ENCODE results near the gene ZDHHC23.

The ZDHHC23 gene, protein sequence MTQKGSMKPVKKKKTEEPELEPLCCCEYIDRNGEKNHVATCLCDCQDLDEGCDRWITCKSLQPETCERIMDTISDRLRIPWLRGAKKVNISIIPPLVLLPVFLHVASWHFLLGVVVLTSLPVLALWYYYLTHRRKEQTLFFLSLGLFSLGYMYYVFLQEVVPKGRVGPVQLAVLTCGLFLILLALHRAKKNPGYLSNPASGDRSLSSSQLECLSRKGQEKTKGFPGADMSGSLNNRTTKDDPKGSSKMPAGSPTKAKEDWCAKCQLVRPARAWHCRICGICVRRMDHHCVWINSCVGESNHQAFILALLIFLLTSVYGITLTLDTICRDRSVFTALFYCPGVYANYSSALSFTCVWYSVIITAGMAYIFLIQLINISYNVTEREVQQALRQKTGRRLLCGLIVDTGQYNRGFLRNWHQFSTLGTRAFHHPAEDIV

DNA sequence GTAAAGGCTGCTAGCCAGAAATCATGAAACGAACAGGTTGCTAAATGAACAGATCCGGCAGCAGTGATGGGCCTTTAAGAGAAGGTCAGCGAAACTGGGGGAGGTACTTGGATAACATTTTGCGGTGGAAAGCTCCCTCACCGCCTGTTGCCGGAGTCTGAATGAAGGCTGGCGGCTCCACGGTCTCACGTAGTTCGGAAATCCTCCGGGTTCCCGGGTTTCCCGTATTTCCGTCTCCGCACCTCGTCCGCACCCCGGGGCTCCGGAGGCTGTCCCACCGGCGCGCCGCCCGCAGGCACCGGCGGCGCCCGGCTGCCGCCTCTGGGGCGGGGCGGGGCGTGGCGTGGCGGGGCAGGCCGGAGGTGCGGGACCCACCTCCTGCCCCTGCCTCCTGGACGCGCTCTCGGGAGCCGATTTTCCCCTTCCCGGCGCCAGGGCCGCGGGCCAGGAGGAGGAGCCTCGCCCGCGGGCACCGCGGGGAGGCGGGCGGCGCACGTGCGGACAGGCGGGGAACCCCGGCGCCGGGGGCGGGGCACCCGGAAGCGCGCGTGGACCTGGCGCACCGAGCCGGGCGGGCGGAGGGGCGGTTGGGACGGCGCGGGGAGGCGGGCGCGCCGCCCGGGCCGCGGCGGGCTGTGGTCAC lies at the start of gene ZDHHC23:
TSS of gene ZDHHC23 (plus strand) at position 642 of the 643 bp plus-strand sequence. CDS start 790 bp downstream, outside the sequence.
- peak; percentile 27 for DNase-seq (ENCODE audit: low spot score)

GRCh38 chr3:113898892-113899291 lies 48.9 kb upstream of the ZDHHC23 start:
- no peak for DNase-seq (ENCODE audit: low spot score)

GRCh38 chr3:113906568-113907140 lies 41.2 kb upstream of the ZDHHC23 start:
- DNase-seq (ENCODE audit: low spot score), result no peak

DNA sequence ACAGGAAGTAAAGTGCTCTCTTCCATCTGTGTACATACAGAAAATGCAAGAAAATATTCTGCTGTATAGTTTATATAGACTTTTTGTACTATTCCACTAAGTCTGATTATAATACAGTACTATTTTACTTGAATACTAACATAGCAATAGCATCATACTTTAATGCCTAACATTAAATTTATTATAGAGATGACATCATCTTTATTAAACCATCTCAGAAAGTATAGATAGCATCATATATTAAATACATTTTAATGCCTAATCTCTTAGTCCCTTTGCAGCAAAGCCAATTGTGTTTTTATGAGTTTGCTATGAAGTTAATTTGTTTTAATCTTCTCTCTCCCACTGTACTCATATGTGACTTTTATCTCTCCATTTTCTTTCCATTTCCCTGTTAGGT lies 39.7 kb upstream of the ZDHHC23 start:
- no peak for DNase-seq (ENCODE audit: low spot score)

DNA sequence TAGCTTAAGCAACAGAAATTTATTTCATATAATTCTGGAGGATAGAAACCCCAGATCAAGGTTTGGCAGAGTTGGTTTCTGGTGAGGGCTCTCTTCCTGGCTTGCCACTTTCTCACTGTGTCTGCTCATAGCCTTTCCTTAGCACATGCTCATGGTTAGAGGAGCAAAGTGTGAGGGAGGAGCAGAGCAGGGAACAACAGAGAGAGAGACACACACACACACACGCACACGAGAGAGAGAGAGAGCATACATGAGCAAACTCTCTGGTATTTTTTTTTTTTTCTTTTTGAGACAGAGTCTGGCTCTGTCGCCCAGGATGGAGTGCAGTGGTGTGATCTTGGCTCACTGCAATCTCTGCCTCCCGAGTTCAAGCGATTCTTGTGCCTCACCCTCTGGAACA lies 36.8 kb upstream of the ZDHHC23 start:
- no peak for DNase-seq (ENCODE audit: low spot score)

DNA sequence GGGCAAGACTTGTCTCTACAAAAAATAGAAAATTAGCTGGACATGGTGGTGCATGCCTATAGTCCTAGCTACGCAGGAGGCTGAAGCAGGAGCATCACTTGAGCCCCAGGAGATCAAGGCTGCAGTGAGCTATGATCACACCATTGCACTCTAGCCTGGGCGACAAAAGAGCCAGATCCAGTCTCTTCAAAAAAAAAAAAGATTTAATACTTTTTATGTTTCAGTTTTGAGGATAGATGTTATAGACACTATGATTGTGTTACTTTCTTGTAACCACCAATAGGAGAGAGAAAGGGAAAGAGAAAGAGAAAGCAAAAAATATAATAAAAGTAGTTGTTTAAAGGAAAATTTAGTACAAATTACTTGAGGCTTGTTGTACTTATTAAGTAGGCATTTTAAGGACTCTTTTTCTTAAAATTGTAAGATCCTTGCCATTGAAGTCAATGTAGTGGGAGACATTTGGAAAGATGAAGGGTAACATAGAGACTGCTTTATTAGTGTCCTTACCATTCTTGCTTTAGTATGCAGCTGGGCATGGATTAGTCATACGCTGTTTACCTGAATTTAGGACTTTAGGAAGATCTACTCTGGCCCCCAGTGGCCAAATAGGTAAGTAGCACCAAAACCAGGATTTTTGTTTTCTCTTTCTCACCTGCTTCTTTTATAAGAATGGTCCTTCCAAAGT lies 35.1 kb upstream of the ZDHHC23 start:
- peak; percentile 38 for DNase-seq (ENCODE audit: low spot score)

DNA sequence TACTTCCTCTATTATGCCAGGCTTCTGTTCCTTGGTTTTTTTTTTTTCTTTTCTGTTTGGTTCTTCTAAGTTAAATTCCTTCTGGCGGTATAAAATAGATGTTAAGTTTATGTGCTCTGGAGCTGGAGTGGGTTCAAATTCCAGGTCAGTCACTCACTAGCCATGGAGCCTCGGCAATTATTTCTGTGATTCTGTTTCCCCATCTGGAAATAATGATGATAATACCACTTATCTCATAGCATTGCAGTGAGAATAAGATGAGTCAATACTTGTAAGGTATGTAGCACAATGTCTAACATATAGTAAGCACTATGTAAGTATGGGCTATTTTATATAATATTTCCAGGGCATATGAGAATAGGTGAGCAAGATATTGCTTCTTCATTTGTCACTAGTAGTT lies 33.2 kb upstream of the ZDHHC23 start:
- DNase-seq (ENCODE audit: low spot score), result no peak

DNA sequence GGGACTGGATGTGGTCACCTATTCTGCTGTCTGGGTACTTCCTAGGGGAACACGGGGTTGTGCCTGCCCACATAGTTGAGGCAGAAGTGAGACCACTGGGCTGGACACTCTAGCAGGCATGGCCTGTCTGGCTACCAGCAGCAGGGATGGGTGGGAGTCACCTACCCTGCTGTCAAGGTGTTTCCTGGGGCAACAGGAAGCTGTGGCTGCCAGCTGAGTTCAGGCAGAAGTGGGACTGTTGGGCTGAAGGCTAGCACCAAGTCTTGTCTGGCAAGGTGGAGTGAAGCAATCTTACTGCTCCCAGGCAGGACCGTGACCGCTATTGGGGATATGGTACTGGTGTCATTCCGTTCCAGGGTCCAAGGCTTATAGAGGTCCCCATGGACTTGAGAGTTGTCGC lies 20.3 kb upstream of the ZDHHC23 start:
- DNase-seq (ENCODE audit: low spot score), result no peak

DNA sequence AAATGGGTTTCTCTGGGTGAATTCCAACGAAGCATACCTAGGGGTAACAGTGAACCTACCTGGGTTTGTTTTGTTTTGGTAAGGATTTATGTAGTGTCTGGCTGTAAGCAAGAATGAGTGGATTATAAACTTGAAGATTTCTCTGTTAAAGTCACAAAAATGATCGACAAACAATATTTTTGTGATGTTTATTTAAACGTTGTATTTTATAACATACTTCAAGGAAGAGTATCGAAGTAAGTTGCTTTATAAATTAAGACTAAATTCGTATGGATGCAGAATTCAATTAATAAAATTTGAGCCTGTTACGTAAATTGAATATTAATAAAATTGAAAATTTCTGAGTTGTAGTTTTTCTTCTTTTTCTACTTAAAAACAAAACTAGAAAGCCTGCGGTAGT lies 982 bp upstream of the ZDHHC23 start:
- no peak for DNase-seq (ENCODE audit: low spot score)

- DNase-seq (ENCODE audit: low spot score), result no peak
Measured at GRCh38 chr3:113948015-113948917, 453 bp downstream of the ZDHHC23 start.

DNA sequence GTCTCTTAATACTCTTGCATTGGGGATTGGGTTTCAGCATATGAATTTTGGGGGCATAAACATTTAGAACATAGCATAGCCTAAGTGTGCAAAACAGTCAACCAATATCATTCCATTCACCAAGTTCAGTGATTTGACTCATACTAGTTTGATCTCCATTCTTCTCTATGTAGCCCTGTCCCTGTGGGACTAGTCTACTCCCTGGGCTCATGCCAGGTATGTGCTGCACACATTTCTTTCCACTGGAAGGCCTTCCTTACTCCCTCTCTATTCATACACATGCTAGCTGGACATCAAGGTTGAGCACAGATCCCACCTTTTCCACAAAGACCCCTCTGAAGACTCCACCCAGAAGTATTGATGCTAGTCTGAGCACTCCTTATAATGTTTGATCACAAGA lies 5.1 kb downstream of the ZDHHC23 start:
- DNase-seq (ENCODE audit: low spot score), result no peak

- DNase-seq (ENCODE audit: low spot score), result no peak
Measured at GRCh38 chr3:113953677-113954076, 5.9 kb downstream of the ZDHHC23 start.

DNA sequence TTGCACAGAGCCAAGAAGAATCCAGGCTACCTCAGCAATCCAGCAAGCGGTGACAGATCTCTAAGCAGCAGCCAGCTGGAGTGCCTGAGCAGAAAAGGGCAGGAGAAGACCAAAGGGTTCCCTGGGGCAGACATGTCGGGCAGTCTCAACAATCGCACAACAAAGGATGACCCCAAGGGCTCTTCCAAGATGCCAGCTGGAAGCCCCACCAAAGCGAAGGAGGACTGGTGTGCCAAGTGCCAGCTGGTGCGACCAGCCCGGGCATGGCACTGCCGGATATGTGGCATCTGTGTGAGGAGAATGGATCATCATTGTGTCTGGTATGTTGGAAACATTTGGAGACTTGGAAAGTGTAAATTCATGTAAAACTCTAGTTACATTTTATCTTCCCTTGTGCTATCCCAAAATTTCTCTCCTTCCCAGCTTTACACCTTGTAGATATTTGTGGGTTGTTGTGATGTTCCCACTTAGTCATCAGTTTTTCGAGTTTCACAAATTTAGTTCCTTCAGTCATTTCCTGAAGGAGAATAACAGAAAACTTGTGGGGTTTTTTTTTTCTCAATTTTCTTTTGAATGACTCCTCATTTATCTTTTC lies 6.4 kb downstream of the ZDHHC23 start:
- no peak for DNase-seq (ENCODE audit: low spot score)

GRCh38 chr3:113963879-113964278 lies 16.1 kb downstream of the ZDHHC23 start:
- DNase-seq (ENCODE audit: low spot score), result no peak

- no peak for DNase-seq (ENCODE audit: low spot score)
Measured at GRCh38 chr3:113966172-113966571, 18.4 kb downstream of the ZDHHC23 start.

DNA sequence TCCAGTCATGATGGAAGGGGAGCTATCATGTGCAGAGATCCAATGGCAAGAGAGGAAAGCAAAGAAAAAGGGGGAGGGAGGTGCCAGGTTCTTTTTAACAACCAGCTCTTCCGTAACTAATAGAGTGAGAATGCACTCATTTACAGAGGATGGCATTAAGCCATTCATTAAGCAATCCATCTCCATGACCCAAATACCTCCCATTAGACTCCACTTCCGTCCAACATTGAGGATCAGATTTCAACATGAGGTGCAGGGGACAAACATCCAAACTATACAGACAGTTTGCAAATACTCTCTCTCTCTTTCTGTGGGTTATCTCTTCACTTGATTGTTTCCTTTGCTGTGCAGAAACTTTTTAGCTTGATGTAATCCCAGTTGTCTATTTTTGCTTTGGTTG lies 21.2 kb downstream of the ZDHHC23 start:
- no peak for DNase-seq (ENCODE audit: low spot score)

- no peak for DNase-seq (ENCODE audit: low spot score)
Measured at GRCh38 chr3:113977822-113978221, 30.0 kb downstream of the ZDHHC23 start.

GRCh38 chr3:113979916-113980315 lies 32.1 kb downstream of the ZDHHC23 start:
- no peak for DNase-seq (ENCODE audit: low spot score)

DNA sequence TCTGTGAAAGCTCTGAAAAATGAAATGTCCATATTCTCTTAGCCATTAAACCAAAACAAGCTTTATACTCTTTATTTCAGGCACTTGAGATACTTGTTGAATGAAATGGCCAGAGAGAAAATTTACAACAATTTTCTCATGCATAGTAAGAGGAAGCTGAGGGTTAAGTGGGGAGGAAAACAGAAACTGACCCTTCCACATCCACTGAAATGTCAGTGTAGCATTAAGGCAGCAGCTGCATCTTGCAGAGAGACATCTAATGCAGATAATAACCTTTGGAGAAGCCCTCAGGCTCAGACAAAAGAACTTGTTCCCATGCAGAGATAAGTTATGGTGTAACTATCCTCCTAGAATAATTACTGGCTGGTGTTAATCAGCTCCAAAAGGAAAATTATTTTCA lies 34.0 kb downstream of the ZDHHC23 start:
- no peak for DNase-seq (ENCODE audit: low spot score)

DNA sequence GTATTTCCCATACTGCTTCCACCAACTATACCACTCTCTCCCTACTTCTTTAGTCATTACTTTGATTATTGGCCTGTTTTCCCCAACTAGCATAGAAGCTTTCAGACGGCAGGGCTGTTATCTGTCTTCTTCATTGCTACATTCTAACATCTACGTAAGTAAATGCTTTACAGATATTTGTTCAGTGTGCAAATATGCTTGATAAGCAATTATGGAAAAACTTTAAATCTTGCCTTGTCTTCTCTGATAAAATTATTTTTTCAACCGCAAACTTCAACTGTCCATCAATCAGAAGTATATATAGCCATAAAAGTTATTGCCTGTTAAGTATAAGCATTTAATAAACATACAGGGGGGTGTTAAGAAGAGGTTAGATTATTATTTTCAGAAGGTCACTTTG lies 35.7 kb downstream of the ZDHHC23 start:
- DNase-seq (ENCODE audit: low spot score), result no peak

GRCh38 chr3:113985541-113985940 lies 37.7 kb downstream of the ZDHHC23 start:
- no peak for DNase-seq (ENCODE audit: low spot score)
